Measurements from ENCODE around the gene PELI2.

The PELI2 gene

DNA sequence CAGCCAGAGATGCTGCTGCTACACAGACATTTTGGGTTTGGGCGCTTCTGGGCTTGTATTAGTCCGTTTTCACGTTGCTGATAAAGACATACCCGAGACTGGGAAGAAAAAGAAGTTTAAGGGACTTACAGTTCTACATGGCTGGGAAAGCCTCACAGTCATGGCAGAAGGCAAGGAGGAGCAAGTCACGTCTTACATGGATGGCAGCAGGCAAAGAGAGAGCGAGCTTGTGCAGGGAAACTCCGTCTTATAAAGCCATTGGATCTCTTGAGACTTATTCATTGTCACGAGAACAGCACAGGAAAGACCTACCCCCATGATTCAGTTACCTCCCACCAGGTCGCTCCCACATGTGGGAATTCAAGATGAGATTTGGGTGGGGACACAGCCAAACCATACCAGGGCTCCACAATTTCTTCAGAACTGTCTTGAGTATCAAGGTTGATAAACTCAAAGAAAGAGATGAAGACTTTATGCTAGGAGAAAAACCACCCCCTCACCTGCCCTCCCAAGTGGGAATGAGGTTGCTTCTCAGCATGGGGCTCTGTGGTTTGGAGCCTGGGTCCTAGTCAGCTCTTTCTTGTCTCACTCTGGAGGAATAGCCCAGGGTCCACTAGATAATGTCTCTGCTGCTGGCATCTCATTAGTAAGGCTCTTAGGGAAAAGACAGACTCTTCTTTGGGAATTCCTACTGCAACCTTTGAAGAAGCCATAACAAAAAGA, 200.3 kb downstream of the PELI2 start:
- no peak for DNase-seq

DNA sequence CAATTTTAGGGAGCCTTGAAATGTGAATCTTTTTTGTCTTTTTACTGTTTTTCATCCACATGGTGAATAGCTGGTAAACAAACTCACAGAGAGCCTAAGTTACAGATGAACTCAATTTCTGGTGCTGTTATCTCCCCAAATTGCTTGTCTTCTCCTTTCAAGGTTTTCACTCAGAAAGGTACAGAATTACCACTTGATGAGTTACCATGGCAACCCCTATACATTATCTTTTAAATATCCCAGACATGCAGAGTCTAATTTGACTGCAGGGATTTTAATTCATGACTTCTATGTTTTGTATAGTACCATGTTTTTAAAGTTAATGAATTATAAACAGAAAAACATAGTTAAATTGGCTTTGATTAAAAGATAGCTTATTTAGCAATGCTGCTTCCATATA, 203.7 kb downstream of the PELI2 start:
- DNase-seq, result no peak

DNA sequence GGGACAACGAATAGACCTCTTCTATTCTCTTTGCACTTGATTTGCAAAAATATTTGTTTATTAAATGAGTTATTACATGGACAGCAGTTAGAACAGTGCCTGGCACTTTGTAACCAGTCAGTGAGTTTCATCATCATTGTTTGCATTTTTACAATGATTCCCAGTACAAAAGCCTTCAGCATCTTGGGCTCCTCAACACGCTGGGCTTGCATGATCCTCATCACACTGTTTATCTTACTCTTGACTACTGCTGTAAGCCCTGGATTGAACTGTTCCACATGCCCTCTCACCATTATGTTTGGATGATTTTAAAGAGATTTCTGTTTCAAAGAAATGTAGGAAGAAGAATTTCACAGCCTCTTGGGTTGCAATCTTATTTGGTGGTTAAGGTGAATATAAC, 204.3 kb downstream of the PELI2 start:
- DNase-seq, result no peak

DNA sequence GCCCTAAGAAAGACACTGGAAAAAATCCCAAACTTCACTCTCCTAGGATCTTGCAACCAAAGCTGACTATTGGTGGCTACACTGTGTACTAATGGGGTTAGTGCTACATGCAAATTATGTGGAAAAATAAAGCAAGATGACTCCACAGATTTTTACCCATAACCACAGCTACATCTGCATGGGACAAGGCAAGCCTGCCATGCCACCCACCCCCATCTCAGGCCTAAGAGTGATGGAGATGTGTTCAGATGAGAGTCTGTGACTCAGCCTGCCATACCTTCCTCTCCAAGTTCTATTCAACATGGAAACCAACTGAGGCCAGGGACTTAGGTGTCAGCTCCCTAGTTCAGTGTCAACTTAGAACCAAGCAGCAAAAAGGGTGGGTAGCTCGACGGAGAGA, 206.2 kb downstream of the PELI2 start:
- no peak for DNase-seq

DNA sequence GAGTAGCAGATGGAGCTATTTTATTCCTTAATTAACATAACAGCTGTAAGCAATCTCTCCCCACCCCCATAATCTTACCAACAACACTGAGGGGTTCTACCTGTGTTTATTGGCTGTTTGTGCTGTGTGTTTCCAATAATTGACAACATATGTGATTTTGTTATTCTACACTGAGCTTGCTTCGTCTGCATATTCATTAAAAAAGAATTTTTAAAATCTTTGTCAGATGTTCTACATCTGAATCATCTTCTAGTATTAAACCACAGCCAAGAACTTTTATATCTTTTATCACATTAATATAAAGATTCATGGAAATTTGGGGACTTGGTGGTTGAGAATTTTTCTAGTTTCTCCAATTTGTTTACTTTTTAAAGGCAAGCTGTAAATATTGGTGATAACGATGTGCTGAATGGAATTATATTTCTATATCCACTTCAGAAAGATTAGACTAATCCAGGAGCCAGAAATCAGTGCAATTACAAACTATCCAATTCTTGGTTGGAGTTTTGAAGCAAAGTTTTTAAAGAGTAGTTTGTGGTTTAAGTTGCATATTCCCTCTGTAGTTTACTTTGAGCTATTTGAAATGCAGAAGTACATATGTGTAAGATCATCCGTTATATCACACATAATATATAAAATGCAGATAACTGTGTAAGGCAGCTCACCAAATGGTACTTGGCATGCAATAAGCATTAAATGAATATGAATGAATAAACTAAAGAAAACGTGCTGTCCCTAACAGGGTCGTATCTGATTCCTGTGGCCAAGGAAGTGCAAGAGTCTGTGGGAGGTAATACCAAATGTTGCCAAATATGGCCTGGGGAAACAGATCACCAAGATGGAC, 206.9 kb downstream of the PELI2 start:
- no peak for DNase-seq

DNA sequence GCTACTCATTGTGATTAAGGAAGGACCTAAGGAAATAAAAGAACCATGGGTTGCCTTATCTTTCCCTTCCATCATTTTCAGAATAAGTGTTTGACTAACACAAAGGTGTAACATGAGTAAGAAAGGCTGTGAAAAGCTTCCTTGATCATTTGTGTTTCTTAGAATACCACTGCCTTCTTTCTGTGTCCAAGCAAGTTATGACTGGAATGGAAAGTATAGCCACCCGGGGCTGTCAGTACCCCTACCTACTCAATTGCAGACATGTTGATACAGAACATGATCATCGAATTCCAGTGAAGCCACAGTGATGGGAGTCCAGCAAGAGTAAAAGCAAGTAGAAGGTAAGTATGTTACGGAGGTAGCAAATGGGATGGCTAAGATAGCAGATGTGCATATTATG, 209.8 kb downstream of the PELI2 start:
- DNase-seq, result no peak

DNA sequence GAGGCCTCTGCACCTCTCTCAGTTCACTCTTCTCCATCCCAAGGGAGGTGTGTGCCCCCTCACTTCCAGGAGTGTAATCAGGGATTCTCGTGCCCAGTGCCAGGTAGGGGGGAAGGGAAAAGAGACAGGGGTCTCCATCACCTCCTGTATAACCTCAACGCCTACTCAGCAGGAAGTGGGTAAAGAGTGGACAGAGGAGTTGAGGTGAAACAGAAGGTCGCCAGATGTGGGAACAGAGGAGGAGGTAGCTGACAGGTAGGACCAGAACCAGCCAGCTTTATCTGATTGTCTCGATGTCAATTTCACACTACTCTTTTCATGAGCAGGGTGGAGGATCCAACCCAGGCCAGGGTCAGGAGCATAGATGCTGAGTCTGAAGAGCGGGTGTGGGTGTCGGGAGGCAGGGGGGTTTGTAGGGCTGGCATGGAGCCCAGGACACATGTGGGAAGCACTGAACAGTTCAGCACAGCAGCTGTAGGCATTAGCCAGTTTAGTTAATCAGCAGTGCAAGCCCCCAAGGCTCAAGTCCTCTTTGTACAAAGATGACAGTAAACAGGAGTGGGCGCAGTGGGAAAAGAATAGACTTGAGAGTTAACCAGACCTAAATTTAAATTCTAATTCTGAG, 213.5 kb downstream of the PELI2 start:
- DNase-seq, result no peak

DNA sequence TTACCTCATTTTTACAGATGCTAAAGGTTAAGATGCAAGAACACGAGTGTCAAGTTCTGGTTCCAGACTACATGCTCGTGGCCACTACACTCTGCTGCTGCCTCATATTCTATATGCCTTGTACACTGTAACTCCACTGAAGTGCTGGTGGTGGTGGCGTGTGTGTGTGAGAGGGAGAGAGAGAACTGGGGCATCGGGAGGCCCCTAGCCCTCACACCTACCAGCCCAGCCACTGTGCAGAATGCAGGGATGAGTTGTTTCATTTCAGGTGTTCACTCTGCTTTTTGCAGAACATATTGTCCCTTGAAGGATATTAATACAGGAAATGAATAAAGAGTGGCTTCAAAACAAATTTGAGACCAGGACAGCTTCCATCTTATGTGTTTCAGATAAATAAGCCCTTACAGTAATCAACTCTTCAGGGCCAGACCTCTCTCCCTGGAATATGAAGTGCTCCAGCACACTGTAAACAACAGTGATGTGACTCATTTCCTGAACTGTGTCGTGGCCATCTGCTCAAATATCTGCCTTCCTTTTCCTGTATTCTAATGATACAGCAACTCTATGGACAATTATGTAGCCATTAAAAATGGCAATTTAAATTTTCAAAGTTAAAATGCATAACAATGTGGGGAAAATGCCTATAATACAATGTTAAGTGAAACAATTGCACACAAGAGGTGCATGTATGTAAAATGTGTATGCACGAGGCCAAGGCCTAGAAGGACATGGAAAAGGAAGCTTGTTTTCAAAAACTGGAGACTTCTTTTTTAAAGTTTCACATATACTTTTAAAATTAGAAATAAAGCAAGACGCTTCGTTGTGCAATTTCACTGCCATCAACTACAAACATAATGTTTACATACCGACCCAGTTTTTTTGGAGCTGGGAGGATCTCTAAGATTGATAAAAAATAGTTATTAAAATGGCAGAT, 215.4 kb downstream of the PELI2 start:
- peak; percentile 12 for DNase-seq

DNA sequence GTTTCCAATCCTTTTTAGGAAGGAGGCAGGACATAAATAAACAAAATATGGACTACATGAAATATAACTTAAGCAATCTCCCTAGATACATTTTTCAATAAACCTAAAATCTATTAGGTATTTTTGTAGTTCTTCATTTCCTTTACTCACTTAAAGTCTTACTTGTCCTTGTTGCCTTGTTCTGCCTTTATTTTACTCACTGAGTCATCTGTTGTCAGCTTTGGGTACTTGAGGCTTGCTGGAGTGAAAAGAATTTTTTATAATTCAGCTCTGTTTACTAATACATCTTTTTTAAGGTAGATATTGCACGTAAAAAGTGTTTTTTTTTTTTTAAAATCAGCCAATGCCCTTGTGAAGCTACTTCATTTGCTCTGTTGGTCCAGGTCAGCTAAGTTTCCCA, 216.2 kb downstream of the PELI2 start:
- no peak for DNase-seq

DNA sequence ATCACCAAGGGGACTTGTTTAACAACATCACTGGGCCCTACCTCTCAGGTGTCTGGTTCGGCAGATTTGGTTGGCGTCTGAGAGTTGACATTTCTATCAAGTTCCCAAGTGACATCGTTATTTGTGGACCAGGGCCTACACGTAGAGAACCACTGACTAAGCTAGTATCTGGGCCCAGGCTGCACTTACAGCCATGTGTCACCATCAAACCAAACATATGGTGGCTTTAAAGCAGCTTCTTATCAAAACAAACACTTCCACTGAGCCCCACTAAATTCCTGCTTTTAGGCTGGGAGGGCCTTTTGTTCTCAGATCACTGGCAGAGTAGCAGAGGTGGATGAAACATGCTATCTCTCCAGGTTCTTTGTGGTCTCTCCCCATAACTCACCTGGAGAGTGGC, 220.5 kb downstream of the PELI2 start:
- DNase-seq, result no peak

DNA sequence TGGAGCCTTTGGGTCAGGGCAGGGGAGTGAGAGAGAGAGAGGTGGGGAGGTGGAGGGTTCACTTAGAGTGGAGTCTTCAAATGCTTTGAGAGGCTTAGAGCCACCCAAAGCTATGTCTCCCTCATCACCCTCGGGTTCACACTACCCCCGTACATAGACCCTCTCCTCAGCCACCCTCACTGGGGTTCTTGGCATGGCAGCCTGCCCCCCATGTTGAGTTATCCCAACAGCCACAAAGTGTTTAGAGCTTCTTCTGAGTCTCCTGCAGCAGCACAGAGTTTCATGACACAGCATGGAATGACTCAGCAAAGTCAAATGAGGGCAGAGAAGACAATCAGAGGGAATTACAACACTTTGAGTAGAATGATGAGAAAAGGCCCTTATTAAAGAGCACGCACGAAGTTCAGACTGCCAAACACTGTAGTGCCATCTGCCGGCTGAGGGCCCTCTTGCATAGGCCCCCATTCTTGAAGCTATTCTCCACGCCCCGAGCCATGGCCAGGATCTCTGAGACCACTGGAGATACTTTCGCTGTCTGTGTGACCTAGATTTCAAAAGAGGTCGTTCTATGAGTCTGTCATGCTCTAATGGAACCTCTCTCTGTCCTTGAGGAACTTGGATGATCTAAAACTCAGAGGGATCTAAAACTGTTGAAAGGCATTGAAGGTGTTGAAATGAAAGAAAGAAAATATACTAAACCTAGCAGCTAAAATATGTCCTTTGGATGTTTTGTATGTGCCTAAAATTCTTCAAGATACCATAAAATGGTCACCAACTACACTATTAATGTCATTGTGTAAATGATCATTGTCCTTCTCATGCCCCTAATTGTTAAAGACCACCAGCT, 221.9 kb downstream of the PELI2 start:
- no peak for DNase-seq

DNA sequence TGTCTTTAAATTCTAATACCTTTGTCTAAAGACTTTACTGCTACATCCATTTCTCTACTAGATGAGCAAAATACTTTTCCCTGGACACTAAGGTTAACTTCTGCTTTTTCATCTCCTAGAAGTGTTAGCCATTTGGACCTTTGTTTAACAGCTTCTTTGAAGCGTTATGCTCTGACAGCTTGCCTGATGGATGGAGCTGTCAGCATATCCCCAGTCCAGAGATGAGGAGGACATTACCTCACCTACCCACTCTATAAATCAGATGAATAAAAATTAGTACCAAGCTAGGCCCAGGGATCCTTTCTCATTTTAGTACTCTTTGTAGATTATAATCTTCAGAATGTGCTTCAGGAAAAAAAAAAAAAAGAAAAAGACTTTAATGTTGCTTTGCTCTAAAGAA, 222.7 kb downstream of the PELI2 start:
- DNase-seq, result no peak

DNA sequence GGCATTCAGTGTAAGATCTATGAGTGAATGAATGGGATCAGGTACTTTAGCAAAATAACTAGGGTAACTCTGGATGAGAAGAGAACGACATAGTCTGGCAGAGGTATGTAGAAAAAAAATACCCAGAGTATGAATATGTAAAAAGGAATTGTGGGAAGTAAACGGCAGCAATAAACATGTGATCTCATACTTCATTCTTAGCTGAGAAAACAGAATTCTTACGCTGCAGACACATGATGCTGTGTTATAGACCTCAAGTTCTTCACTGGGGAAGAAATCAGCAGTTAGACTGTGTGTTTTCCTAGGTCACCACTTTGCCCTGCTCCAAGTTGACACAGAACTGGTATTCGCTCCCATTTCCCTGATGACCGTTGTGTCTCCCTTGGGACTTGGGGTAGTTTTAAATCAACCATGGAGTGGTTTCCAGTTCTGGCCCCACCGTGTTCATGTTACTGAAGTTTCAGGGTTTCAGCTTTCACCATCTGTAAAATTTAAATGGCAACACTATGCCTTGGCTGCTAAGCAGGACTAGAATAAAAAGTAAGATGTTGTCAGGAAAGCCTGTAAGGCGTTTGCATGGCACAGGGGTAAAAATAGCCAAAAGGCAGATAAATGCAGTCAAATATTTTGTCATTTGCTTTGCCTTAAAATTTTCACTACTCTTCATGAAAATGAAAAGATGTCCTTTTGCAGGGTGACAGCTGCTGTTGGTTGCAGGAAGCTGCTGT, 223.7 kb downstream of the PELI2 start:
- no peak for DNase-seq

DNA sequence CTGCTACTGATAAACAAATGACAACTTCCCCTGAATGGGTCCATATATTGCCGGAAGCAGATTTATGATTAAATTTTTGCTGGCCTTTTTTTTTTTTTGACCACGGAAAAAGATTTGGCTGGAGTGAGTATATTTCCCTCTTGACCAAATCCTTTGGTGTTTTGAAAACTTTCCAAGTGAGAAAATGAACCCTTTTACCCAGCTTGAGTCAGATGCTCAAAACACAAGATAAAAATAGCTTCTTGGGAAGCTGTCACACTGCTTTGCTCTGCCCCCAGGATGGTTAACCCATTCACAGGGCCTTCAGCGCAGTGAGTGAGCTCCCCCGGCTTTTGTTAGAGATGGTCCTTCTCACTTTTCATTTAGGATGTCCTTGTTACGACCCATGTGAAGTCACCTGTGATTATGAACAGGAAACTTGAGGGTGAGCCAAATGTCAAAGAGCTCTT, 224.3 kb downstream of the PELI2 start:
- no peak for DNase-seq

DNA sequence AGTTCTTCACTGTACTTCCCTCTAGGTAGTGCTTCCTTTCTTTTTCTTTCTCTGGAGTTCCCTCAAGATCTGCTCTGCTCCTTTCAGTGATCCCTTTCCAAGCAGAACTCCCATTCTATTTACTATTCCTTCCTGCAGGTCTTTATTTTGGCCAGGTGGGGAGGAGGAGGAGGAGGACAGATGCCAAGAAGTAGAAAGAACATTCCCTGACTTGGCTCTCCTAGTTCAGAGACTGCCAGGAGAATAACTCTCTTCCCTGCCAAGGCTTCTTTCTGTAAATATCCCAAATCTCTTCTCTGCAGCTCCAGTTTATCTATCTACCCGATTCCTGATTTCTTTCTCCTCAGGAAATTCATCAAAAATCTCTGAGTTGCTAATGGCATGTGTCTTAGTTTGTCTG, 231.7 kb downstream of the PELI2 start:
- no peak for DNase-seq
